Endodermal cell (in vitro differentiated cells): ENCODE results near the gene P2RY11. TPM values are rescaled to one million over a fixed set of nuclear protein-coding genes. Genes with fewer than 3 reads are reported as not detected.

Experiments used
- DNase-seq: peaks from one replicate; pipeline ENCODE4 v3.0.0-alpha.2; 2017
- H3K27ac ChIP-seq: 2 replicates; pipeline ENCODE4 v1.5.1; 2013; ENCODE audit warnings: mild to moderate bottlenecking, low read depth, low read length, moderate library complexity
- H3K27me3 ChIP-seq: 2 replicates; pipeline ENCODE4 v1.6.1; 2013; ENCODE audit warnings: mild to moderate bottlenecking, low read length, moderate library complexity; ENCODE audit not compliant: insufficient read depth, control insufficient read depth, poor library complexity, severe bottlenecking
- H3K36me3 ChIP-seq: 2 replicates; pipeline ENCODE4 v1.7.0; 2013; ENCODE audit warnings: mild to moderate bottlenecking, low read length, moderate library complexity; ENCODE audit not compliant: control insufficient read depth, insufficient read depth
- H3K4me1 ChIP-seq: one replicate; pipeline ENCODE4 v1.7.0; 2013; ENCODE audit warnings: low read length; ENCODE audit not compliant: control insufficient read depth, insufficient read depth
- H3K4me3 ChIP-seq: 2 replicates; pipeline ENCODE4 v1.5.1; 2013; ENCODE audit warnings: mild to moderate bottlenecking, low read length, moderate library complexity
- H3K9ac ChIP-seq: 2 replicates; pipeline ENCODE4 v1.6.1; 2013; ENCODE audit warnings: mild to moderate bottlenecking, low read length, moderate library complexity; ENCODE audit not compliant: poor library complexity, severe bottlenecking; ENCODE audit errors: extremely low read depth
- H3K9me3 ChIP-seq: 2 replicates; pipeline ENCODE4 v1.6.1; 2013; ENCODE audit warnings: mild to moderate bottlenecking, low read length, moderate library complexity; ENCODE audit not compliant: control insufficient read depth
- H3K27ac Mint-ChIP-seq: 2 replicates; pipeline ENCODE4 v1.8.0; 2020; ENCODE audit warnings: mixed read lengths
- H3K27me3 Mint-ChIP-seq: 2 replicates; pipeline ENCODE4 v1.8.0; 2021; ENCODE audit warnings: mild to moderate bottlenecking, mixed read lengths; ENCODE audit not compliant: insufficient read depth
- H3K36me3 Mint-ChIP-seq: 2 replicates; pipeline ENCODE4 v1.8.0; 2020; ENCODE audit warnings: low read depth, mixed read lengths
- H3K4me1 Mint-ChIP-seq: 2 replicates; pipeline ENCODE4 v1.8.0; 2020; ENCODE audit warnings: mixed read lengths
- H3K4me3 Mint-ChIP-seq: 2 replicates; pipeline ENCODE4 v1.8.0; 2020; ENCODE audit warnings: mild to moderate bottlenecking, moderate library complexity, mixed read lengths
- H3K9me3 Mint-ChIP-seq: 2 replicates; pipeline ENCODE4 v1.8.0; 2020; ENCODE audit warnings: mild to moderate bottlenecking, mixed read lengths
- CTCF ChIP-seq: fragments of 200-600 bp; sonication (generic); conservative IDR thresholded peaks from 2 replicates; pipeline ENCODE4 v1.5.0; 2021; ENCODE audit warnings: antibody characterized with exemption, mild to moderate bottlenecking
- WGBS, 2 experiments: methylation state at CpG; one replicate each; pipeline versions ENCODE4 v1.1.5 to v1.1.7; 2013; ENCODE audit warnings: missing lambda C conversion rate in 2 of 2, mixed read lengths in 1 of 2; ENCODE audit not compliant: insufficient coverage in 1 of 2, insufficient read length in 1 of 2; 5-methylcytosine and 5-hydroxymethylcytosine counted together
- total RNA-seq, 2 donors: library from RNA; stranded (reverse); fragmentation: NEBNext Ultra II Directional in 1 of 2; extraction: Animal tissue kit (Norgen Biotek cat#: 25700) in 1 of 2; gene quantifications; 2 replicates in 1 of 2; 3 replicates in 1 of 2; pipeline ENCODE4 v1.2.1, GENCODE V29; 2021

Gene P2RY11
- total RNA-seq, 2 donors from 2014 or later = 9.0 to 14.8 TPM

GRCh38 chr19:10089801-10090375 is 21.6 kb upstream of the P2RY11 start:
- H3K4me3 Mint-ChIP-seq = no peak overlapping the region
- peaks cover 2% of the 10 kb centered on the region for H3K36me3 Mint-ChIP-seq
- Histone ChIP-seq H3K4me3 (no peak overlapping the region), H3K4me1 (no peaks in the 10 kb centered on the region), H3K27me3 (peaks cover 32% of the 10 kb centered on the region), H3K36me3 (no peaks in the 10 kb centered on the region), H3K9me3 (no peaks in the 10 kb centered on the region), H3K27ac (no peak overlapping the region), H3K9ac (no peak overlapping the region)
- DNase-seq = no peak
- H3K4me1 Mint-ChIP-seq = no peaks in the 10 kb centered on the region
- peaks cover 28% of the 10 kb centered on the region for H3K27me3 Mint-ChIP-seq
- H3K27ac Mint-ChIP-seq = no peak overlapping the region
- WGBS, 2 experiments = 88 to 90% methylated on average over 13 to 14 of the region's 15 CpGs
- H3K9me3 Mint-ChIP-seq = no peaks in the 10 kb centered on the region
- no peak for TF ChIP-seq CTCF

- peaks cover 6% of the 10 kb centered on the region for H3K9me3 ChIP-seq
- H3K4me1 ChIP-seq = no peaks in the 10 kb centered on the region
- H3K36me3 ChIP-seq = no peaks in the 10 kb centered on the region
- DNase-seq = no peak
- WGBS, 2 experiments = 88 to 97% methylated on average over 13 to 17 of the region's 17 CpGs
- peaks cover 28% of the 10 kb centered on the region for H3K27me3 ChIP-seq
- H3K4me3 ChIP-seq = no peak overlapping the region
- H3K27ac Mint-ChIP-seq = no peak overlapping the region
- no peak overlapping the region for H3K9ac ChIP-seq
- no peaks in the 10 kb centered on the region for H3K9me3 Mint-ChIP-seq
- H3K4me1 Mint-ChIP-seq = no peaks in the 10 kb centered on the region
- no peak for TF ChIP-seq CTCF
- no peak overlapping the region for H3K27ac ChIP-seq
- no peak overlapping the region for H3K4me3 Mint-ChIP-seq
- peaks cover 2% of the 10 kb centered on the region for H3K36me3 Mint-ChIP-seq
- peaks cover 30% of the 10 kb centered on the region for H3K27me3 Mint-ChIP-seq
These were observed 20.2 kb upstream of the P2RY11 start for GRCh38 chr19:10091370-10091687.

- Histone ChIP-seq H3K4me1 (no peaks in the 10 kb centered on the region), H3K9me3 (peaks cover 6% of the 10 kb centered on the region), H3K9ac (no peak overlapping the region), H3K4me3 (no peak overlapping the region), H3K36me3 (no peaks in the 10 kb centered on the region), H3K27me3 (peaks cover 26% of the 10 kb centered on the region), H3K27ac (no peak overlapping the region)
- Mint-ChIP-seq H3K4me1 (no peaks in the 10 kb centered on the region), H3K9me3 (no peaks in the 10 kb centered on the region), H3K27ac (no peak overlapping the region), H3K4me3 (no peak overlapping the region), H3K36me3 (peaks cover 2% of the 10 kb centered on the region), H3K27me3 (peaks cover 35% of the 10 kb centered on the region)
- DNase-seq = no peak
- 88 to 90% methylated on average over 6 to 13 of the region's 13 CpGs for WGBS, 2 experiments
- no peak for TF ChIP-seq CTCF
These were observed 19.4 kb upstream of the P2RY11 start for GRCh38 chr19:10091895-10092641.
